K562 (cell line): ENCODE results near the gene FBXO44. TPM values are rescaled to one million over a fixed set of nuclear protein-coding genes. Genes with fewer than 3 reads are reported as not detected.

Experiments used
- ATAC-seq: fragments of 200-7000 bp; cut with Tn5 transposase; 3 replicates; pipeline ENCODE4 v1.9.1; 2020; ENCODE audit warnings: moderate library complexity
- BruUV-seq: library from RNA; stranded (reverse); fragments of 400-500 nt; replicated peaks from 2 replicates; lab custom pipeline; 2021; lab: Mats Ljungman, UMichigan
- CTCF ChIA-PET: fragments of 300-600 bp; formaldehyde crosslinking; extraction: SDS; loops from one replicate; lab custom pipeline; 2021; ENCODE audit warnings: low intra/inter-chr PET ratio; lab: Yijun Ruan, JAX
- POLR2A ChIA-PET: fragments of 300-600, 350-650 bp; sonication (Branson Sonifier 250); formaldehyde crosslinking; extraction: SDS; loops from one replicate; lab custom pipeline; 2021; ENCODE audit warnings: antibody characterized with exemption, inconsistent platforms; lab: Yijun Ruan, JAX
- DNase-seq, 4 experiments: peaks; one replicate each; pipeline versions ENCODE4 v3.0.0 to v3.0.0-alpha.2; 2011 to 2018; ENCODE audit warnings: low spot score in 3 of 4, mixed read lengths in 3 of 4; ENCODE audit errors: extremely low read depth in 1 of 4
- FAIRE-seq: peaks from 2 replicates; lab custom pipeline; 2011; peaks lifted over from hg19 to GRCh38; lab: Jason Lieb, UNC
- H2AFZ ChIP-seq: 2 replicates; pipeline ENCODE4 v1.6.0; 2011; ENCODE audit warnings: low read depth, low read length, control low read depth, inconsistent platforms
- H3K27ac ChIP-seq: fragments of 200-600 bp; 3 replicates; pipeline ENCODE4 v1.8.0; 2011; ENCODE audit warnings: low read depth, mild to moderate bottlenecking, control low read depth, inconsistent platforms, low read length, moderate library complexity, mixed read lengths; ENCODE audit errors: extremely low read depth
- H3K27me3 ChIP-seq, 2 experiments: fragments of 300-600 bp in 1 of 2; 2 replicates in 1 of 2; 3 replicates in 1 of 2; pipeline versions ENCODE4 v1.6.0 to v1.8.0; 2011; ENCODE audit warnings: inconsistent platforms in 2 of 2, low read length in 2 of 2, mild to moderate bottlenecking in 1 of 2, mixed read lengths in 1 of 2, moderate library complexity in 1 of 2; ENCODE audit not compliant: control insufficient read depth in 2 of 2, insufficient read depth in 2 of 2
- H3K36me3 ChIP-seq: fragments of 300-600 bp; 3 replicates; pipeline ENCODE4 v1.8.0; 2011; ENCODE audit warnings: mild to moderate bottlenecking, low read length, inconsistent platforms; ENCODE audit not compliant: control insufficient read depth, insufficient read depth
- H3K4me1 ChIP-seq, 2 experiments: fragments of 200-600 bp in 1 of 2; replicated peaks in 1 of 2; 2 replicates in 1 of 2; 3 replicates in 1 of 2; pipeline versions ENCODE4 v1.5.1 to v1.8.0; 2011; ENCODE audit warnings: inconsistent platforms in 2 of 2, low read length in 2 of 2, mild to moderate bottlenecking in 1 of 2, mixed read lengths in 1 of 2, moderate library complexity in 1 of 2; ENCODE audit not compliant: control insufficient read depth in 2 of 2, insufficient read depth in 2 of 2
- H3K4me2 ChIP-seq: 2 replicates; pipeline ENCODE4 v1.6.1; 2011; ENCODE audit warnings: low read length, control low read depth, inconsistent platforms, mixed read lengths; ENCODE audit not compliant: insufficient read depth
- H3K4me3 ChIP-seq: fragments of 200-600 bp; sonication (generic), shearing (Covaris generic); 2 replicates; pipeline ENCODE4 v1.5.1; 2016; ENCODE audit warnings: control low read depth, inconsistent platforms
- H3K79me2 ChIP-seq: fragments of 200-600 bp; 3 replicates; pipeline ENCODE4 v1.8.0; 2011; ENCODE audit warnings: low read length, inconsistent platforms; ENCODE audit not compliant: control insufficient read depth, insufficient read depth
- H3K9ac ChIP-seq, 2 experiments: 2 replicates each; pipeline versions ENCODE4 v1.6.0 to v1.6.1; 2011; ENCODE audit warnings: low read depth in 2 of 2, low read length in 2 of 2, control low read depth in 1 of 2, inconsistent platforms in 1 of 2, mild to moderate bottlenecking in 1 of 2, mixed read lengths in 1 of 2; ENCODE audit not compliant: insufficient read depth in 1 of 2
- H3K9me1 ChIP-seq: one replicate; pipeline ENCODE4 v1.6.0; 2011; ENCODE audit warnings: inconsistent platforms, mild to moderate bottlenecking, low read length, moderate library complexity; ENCODE audit not compliant: control insufficient read depth, insufficient read depth
- H3K9me3 ChIP-seq: replicated peaks from 2 replicates; pipeline ENCODE4 v1.5.1; 2011; ENCODE audit warnings: low read depth, low read length, inconsistent platforms; ENCODE audit not compliant: control insufficient read depth, insufficient read depth
- H4K20me1 ChIP-seq: replicated peaks from 2 replicates; pipeline ENCODE4 v1.6.1; 2011; ENCODE audit warnings: low read length, inconsistent platforms, mixed read lengths; ENCODE audit not compliant: control insufficient read depth, insufficient read depth
- CAMTA2 ChIP-seq: fragments of 250-450 bp; sonication (Bioruptor Pico); conservative IDR thresholded peaks from 2 replicates; pipeline ENCODE4 v1.5.1; 2022
- EGR1 ChIP-seq: fragments of 450-650 bp; conservative IDR thresholded peaks from 2 replicates; pipeline ENCODE4 v1.6.1; 2017; ENCODE audit warnings: mild to moderate bottlenecking
- HDAC1 ChIP-seq, 2 experiments: fragments of 450-650 bp; IDR thresholded peaks; 2 replicates each; pipeline ENCODE4 v1.6.1; 2016 to 2017; ENCODE audit warnings: inconsistent platforms in 1 of 2, mild to moderate bottlenecking in 1 of 2, moderate library complexity in 1 of 2
- ILK ChIP-seq: fragments of 450-650 bp; IDR thresholded peaks from 2 replicates; pipeline ENCODE4 v1.6.1; 2016; ENCODE audit warnings: missing genetic modification characterization, low read depth, mild to moderate bottlenecking, missing compliant biosample characterization, moderate library complexity, borderline replicate concordance
- MCM3 ChIP-seq: fragments of 450-650 bp; IDR thresholded peaks from 2 replicates; pipeline ENCODE4 v1.6.1; 2016
- MLLT1 ChIP-seq, 2 experiments: fragments of 450-650 bp; IDR thresholded peaks; 2 replicates each; pipeline ENCODE4 v1.6.1; 2016
- MYBL2 ChIP-seq, 2 experiments: fragments of 450-650 bp in 1 of 2; sonication (generic) in 1 of 2; formaldehyde crosslinking in 1 of 2; IDR thresholded peaks; 2 replicates each; pipeline versions ENCODE4 v1.6.1 to v1.8.1; 2017 to 2022; ENCODE audit warnings: borderline replicate concordance in 1 of 2, inconsistent platforms in 1 of 2, low read depth in 1 of 2, mild to moderate bottlenecking in 1 of 2, missing genetic modification reagents in 1 of 2, moderate library complexity in 1 of 2
- NFRKB ChIP-seq: fragments of 450-650 bp; IDR thresholded peaks from 2 replicates; pipeline ENCODE4 v1.6.1; 2016; ENCODE audit warnings: low read depth
- PHB2 ChIP-seq: fragments of 450-650 bp; IDR thresholded peaks from 2 replicates; pipeline ENCODE4 v1.6.1; 2017; ENCODE audit warnings: low read depth
- PHF20 ChIP-seq: fragments of 450-650 bp; IDR thresholded peaks from 2 replicates; pipeline ENCODE4 v1.6.1; 2018; ENCODE audit not compliant: partially characterized antibody
- PHF21A ChIP-seq: fragments of 450-650 bp; IDR thresholded peaks from 2 replicates; pipeline ENCODE4 v1.6.1; 2017; ENCODE audit warnings: low read depth, borderline replicate concordance
- POU5F1 ChIP-seq: fragments of 150-350 bp; IDR thresholded peaks from 2 replicates; pipeline ENCODE4 v1.6.1; 2014; ENCODE audit warnings: borderline replicate concordance, low read length, low read depth, mild to moderate bottlenecking; ENCODE audit not compliant: partially characterized antibody
- TAL1 ChIP-seq: fragments of 450-650 bp; IDR thresholded peaks from 2 replicates; pipeline ENCODE4 v1.6.1; 2016; ENCODE audit warnings: mild to moderate bottlenecking
- TOE1 ChIP-seq, 2 experiments: fragments of 450-650 bp in 1 of 2; sonication (generic) in 1 of 2; formaldehyde crosslinking in 1 of 2; IDR thresholded peaks; 2 replicates each; pipeline versions ENCODE4 v1.7.1 to v1.8.0; 2016 to 2022; ENCODE audit warnings: borderline replicate concordance in 2 of 2, mild to moderate bottlenecking in 2 of 2, antibody characterized with exemption in 1 of 2, inconsistent platforms in 1 of 2, low read depth in 1 of 2, missing genetic modification reagents in 1 of 2, moderate library complexity in 1 of 2
- TRIM24 ChIP-seq, 2 experiments: fragments of 450-650 bp; IDR thresholded peaks; 2 replicates each; pipeline ENCODE4 v1.6.1; 2016
- TRIM25 ChIP-seq: fragments of 450-650 bp; IDR thresholded peaks from 2 replicates; pipeline ENCODE4 v1.7.0; 2016; ENCODE audit warnings: borderline replicate concordance
- TSC22D4 ChIP-seq: fragments of 450-650 bp; IDR thresholded peaks from 2 replicates; pipeline ENCODE4 v1.6.1; 2016; ENCODE audit warnings: missing genetic modification characterization, missing biosample characterization, control low read depth
- WGBS: fragments of 100-300 bp; shearing (Covaris generic); methylation state at CpG from one replicate; pipeline ENCODE4 v1.1.6; 2016; ENCODE audit warnings: low coverage, mixed read lengths; ENCODE audit not compliant: insufficient coverage; ENCODE audit errors: missing lambda C conversion rate; 5-methylcytosine and 5-hydroxymethylcytosine counted together
- in situ Hi-C: fragments of 300-500 bp; cut with MboI; formaldehyde crosslinking; loops from 4 replicates; pipeline ENCODE4 v1.15.0; 2018; ENCODE audit warnings: inconsistent platforms, mixed read lengths
- intact Hi-C: fragments of 100-400 bp; cut with micrococcal nuclease; formaldehyde crosslinking; loops from 2 replicates; pipeline ENCODE4 v1.14.2; 2022
- polyA plus RNA-seq, 8 experiments: library from polyadenylated mRNA; depleted of rRNA in 4 of 8; stranded (reverse) in 5 of 8; unstranded in 3 of 8; fragments of >200 nt; fragmentation: Nextera tagmentation in 2 of 8; fragmentation: Illumina TruSeq in 1 of 8; extraction: Ambion mirVana in 2 of 8; extraction: Trizol in 1 of 8; gene quantifications; 2 replicates each; pipeline versions ENCODE4 v1.2.1 to v1.2.3, GENCODE V29; 2011 to 2014; ENCODE audit warnings: inconsistent platforms in 1 of 8, missing spikeins in 1 of 8
- total RNA-seq, 7 experiments: library from RNA; depleted of rRNA in 6 of 7; stranded (reverse); fragments of >200 nt in 6 of 7; fragmentation: Illumina TruSeq in 2 of 7; extraction: Trizol in 2 of 7; gene quantifications; 2 replicates each; pipeline versions ENCODE4 v1.2.1 to v1.2.3, GENCODE V29; 2011 to 2021; ENCODE audit warnings: low replicate concordance in 1 of 7
- TF ChIP-seq, protein P1 (sequence below): sonication (generic); formaldehyde crosslinking; IDR thresholded peaks from 2 replicates; pipeline ENCODE4 v1.9.0; 2022; ENCODE audit warnings: mild to moderate bottlenecking, missing genetic modification reagents

Gene FBXO44
- total and polyA plus RNA-seq, 9 of the 15 experiments (the other 6 are each of a cell fraction or from before 2014, with no cell fraction given), result 0.69 to 20.9 (median 6.7) TPM

DNA sequence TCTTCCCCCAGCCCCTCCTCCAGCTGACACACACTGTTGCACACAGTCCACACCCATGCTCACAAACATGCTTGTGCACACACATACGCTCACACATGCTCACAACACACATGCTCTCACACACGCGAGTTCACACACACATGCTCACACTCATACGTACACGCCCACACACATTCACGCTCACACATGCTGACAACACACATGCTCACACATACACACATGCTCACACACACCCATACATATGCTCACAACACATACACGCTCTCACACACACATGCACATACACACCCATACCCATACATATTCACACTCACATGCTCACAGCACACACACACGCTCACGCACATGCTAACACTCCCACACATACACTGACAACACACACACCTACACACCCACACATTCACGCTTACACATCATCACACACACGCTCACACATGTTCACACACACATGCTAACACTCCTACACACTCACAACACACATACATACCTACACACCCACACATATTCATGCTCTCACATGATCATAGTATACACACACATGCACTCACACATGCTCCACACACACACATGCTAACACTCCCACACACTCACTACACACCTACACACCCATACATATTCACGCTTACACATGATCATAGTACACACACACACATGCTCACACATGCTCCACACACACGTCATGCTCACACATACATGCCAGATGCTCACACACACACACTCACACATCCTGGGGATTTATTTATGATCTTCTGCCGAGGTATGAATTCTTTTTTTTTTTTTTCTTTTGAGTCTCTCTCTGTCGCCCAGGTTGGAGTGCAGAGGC is 47.5 kb downstream of the FBXO44 start:
- intact Hi-C loops, result no loop called here
- H3K27me3 ChIP-seq, result peaks cover 2 to 16% of the 10 kb centered on the region in 2 experiments; a peak in 3 of 5 replicates
- in situ Hi-C loops, result no loop called here
- H3K79me2 ChIP-seq, result no peaks in the 10 kb centered on the region
- H3K9me3 ChIP-seq, result no peaks in the 10 kb centered on the region
- no TSS peak for BruUV-seq
- DNase-seq, result no peak
- ATAC-seq, result no peak
- H4K20me1 ChIP-seq, result no peaks in the 10 kb centered on the region
- peaks cover 24 to 57% of the 10 kb centered on the region in 2 experiments for H3K4me1 ChIP-seq
- no peak overlapping the region for H3K4me3 ChIP-seq
- peak; percentile 75 for FAIRE-seq
- no peaks in the 10 kb centered on the region for H3K9me1 ChIP-seq
- 61% methylated on average over 15 of the region's 15 CpGs for WGBS
- ChIA-PET CTCF (no interaction called here), POLR2A (no interaction called here)
- no peaks in the 10 kb centered on the region for H3K36me3 ChIP-seq
- H3K4me2 ChIP-seq, result no peak overlapping the region
- H3K9ac ChIP-seq, result 0 out of 4 replicates have a peak overlapping the region, but pooled peaks of 1 of the 2 experiments have one; percentile 26
- no peak overlapping the region for H2AFZ ChIP-seq
- no peak overlapping the region for H3K27ac ChIP-seq
- peak; percentile 71 for TF ChIP-seq EGR1
- TF ChIP-seq TRIM24 (IDR thresholded peaks at IDR 0.05), result peak; percentile 66 to 71; a peak in 3 of 4 replicates
- peak in 1 of 2 experiments; percentile 72; a peak in 1 of 4 replicates for TF ChIP-seq HDAC1 (IDR thresholded peaks at IDR 0.05)
- peak; percentile 77 for TF ChIP-seq PHF20
- TF ChIP-seq PHB2, result peak; percentile 41; the same call in 1 of the 2 replicates
- TF ChIP-seq CAMTA2, result no peak
- TF ChIP-seq, protein P1, sequence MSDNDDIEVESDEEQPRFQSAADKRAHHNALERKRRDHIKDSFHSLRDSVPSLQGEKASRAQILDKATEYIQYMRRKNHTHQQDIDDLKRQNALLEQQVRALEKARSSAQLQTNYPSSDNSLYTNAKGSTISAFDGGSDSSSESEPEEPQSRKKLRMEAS (CRISPR knock-in tag), result peak; percentile 46
- no peak for TF ChIP-seq PHF21A
- TF ChIP-seq TRIM25, result no peak
- TF ChIP-seq MLLT1 (IDR thresholded peaks at IDR 0.05), result peak; percentile 61 to 63; a peak in 3 of 4 replicates
- TF ChIP-seq TSC22D4 (tag), result peak; percentile 93; the same call in 1 of the 2 replicates
- TF ChIP-seq NFRKB, result peak; percentile 67
- peak; percentile 38; the same call in 1 of the 2 replicates for TF ChIP-seq TOE1 (IDR thresholded peaks at IDR 0.05; ENCODE audit: borderline replicate concordance)
- TF ChIP-seq TOE1 (CRISPR knock-in tag; IDR thresholded peaks at IDR 0.05; ENCODE audit: borderline replicate concordance, low read depth), result no peak
- peak; percentile 32; the same call in 1 of the 2 replicates for TF ChIP-seq MYBL2 (IDR thresholded peaks at IDR 0.05; ENCODE audit: low read depth)
- no peak for TF ChIP-seq MYBL2 (CRISPR knock-in tag; IDR thresholded peaks at IDR 0.05; ENCODE audit: borderline replicate concordance)
- no peak for TF ChIP-seq POU5F1
- TF ChIP-seq ILK (tag), result no peak
- 0 out of 2 replicates have a peak, but pooled peaks have one; percentile 6 for TF ChIP-seq TAL1
- TF ChIP-seq MCM3, result peak; percentile 21; the same call in 1 of the 2 replicates
